Hematopoietic multipotent progenitor cell treated with erythropoietin and hydrocortisone succinate and interleukin-3 and kit ligand, for 4 days (in vitro differentiated cells): ENCODE measurements around the gene FOSL1.
A peak's percentile ranks its signal among the peaks of the same experiment; 100 is the strongest.
"Not testable (repeated sequence)": the region's sequence is repeated elsewhere in the genome, so short reads cannot be mapped to it uniquely, and the experiment has no call there.

ENCODE experiments used
- DNase-seq: peaks from one replicate; pipeline ENCODE4 v3.0.0-alpha.2; 2015

FOSL1 gene

DNA sequence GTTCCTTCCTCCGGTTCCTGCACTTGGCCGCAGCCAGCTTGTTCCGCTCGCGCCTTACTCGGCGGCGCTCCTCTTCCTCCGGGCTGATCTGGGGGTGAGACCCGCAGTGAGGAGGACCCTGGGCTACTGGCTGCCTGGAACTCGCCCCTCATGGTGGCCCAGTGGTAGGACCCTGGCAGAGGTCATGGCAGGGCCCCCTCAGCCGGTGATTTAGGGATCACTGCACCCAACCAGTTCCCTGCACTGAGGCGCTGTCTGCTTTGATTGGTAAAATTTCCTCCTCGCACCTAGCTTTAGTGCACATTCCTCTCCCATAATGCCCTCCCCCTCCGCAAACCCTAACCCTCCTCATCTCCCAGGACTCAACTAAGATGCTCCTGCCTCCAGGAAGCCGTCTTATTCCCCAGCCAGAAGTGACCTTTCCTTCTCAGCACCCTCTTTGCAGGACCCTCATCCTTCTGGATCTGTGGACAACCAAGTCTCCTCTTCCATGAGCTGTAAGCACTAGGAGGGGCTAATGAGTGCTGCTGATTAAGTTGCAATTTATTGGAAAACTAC is 6.1 kb downstream of the FOSL1 start:
- DNase-seq, result peak; percentile 69

DNA sequence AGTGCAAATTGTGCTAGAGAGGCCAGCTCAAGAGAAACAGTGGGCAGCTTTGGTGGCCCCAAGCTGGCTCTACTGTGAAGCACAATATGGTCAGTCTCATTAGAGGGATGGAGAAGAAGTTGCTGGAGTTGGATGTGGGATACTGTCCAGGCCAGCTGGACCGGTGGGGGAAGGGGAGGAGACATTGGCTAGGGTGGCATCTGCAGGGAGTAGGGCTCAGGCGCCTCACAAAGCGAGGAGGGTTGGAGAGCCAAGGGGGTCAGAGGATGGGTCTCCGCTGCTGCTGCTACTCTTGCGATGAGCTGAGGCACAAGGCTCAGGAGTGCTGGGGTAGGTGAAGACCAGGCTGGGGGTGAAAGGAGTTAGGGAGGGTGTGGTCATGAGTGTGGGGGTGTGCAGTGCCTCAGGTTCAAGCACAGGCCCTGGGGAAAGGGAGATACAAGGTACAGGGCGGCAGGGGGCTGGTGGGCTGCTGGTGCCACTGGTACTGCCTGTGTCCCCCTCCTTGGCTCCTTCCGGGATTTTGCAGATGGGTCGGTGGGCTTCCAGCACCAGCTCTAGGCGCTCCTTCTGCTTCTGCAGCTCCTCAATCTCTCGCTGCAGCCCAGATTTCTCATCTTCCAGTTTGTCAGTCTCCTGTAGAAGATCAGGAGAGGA is 7.4 kb downstream of the FOSL1 start:
- no peak for DNase-seq

DNA sequence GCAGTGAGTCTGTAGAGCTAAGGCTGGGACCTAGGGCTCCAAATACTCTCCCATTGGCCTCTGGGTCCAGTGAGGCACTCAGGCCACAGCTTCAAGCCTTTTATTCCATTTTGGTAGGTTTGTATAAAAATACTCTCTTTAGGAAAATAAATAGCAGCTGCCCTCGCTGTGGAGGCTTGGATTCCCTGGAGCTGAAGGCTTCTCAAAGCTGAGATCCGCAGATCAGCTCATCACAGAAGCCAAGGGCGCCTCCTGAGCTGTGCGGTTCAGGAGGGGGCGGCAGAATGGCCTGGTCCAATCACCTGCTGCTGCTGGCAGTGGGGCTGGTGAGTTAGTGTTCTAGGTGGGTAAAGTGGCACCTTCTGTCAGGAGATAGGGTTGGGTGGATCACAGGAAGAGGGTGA is 8.0 kb downstream of the FOSL1 start:
- not testable (repeated sequence) for DNase-seq

DNA sequence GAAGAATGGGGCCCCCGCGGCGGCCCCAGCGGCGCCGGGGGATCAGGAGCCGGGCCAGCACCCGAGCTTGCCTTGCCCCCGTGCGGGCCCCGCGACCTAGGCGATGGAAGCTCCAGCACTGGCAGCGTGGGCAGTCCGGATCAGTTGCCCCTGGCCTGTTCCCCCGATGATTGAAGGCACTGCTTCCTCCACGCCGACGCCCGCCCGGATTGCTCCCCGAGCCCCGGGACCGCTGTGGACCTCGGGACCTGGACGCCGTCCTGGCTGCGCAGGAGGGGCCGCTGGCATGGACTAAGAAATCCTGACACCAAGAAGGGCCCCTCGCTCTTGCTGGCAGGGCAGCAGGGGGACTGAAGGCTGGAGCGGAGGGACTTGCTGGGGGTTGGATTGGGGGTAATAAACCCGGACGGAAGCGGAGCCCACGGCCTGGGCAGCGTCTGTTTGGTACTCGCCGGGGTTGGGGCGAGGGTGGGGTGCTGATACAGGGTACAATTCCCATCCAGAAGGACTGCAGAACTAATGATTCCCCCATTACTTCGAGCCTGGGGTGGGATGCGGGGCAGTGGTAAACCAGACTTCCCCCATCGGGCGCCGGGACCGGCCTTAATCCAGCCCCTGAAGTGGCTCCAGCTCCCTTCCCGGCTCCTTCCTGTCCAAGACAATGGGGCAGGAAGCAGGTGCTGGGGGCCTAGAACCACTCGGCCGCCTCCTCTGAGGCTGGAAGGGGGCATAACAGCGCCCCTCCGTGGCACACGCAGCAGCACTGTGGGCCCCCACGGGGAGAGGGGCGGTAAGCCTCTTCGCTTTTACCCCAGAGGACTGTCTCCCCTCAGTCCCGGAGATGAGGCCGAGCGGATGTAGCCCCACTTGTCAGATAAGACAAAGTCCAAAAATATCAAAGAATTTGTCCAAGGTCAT is 8.7 kb downstream of the FOSL1 start:
- DNase-seq, result peak; percentile 77

DNA sequence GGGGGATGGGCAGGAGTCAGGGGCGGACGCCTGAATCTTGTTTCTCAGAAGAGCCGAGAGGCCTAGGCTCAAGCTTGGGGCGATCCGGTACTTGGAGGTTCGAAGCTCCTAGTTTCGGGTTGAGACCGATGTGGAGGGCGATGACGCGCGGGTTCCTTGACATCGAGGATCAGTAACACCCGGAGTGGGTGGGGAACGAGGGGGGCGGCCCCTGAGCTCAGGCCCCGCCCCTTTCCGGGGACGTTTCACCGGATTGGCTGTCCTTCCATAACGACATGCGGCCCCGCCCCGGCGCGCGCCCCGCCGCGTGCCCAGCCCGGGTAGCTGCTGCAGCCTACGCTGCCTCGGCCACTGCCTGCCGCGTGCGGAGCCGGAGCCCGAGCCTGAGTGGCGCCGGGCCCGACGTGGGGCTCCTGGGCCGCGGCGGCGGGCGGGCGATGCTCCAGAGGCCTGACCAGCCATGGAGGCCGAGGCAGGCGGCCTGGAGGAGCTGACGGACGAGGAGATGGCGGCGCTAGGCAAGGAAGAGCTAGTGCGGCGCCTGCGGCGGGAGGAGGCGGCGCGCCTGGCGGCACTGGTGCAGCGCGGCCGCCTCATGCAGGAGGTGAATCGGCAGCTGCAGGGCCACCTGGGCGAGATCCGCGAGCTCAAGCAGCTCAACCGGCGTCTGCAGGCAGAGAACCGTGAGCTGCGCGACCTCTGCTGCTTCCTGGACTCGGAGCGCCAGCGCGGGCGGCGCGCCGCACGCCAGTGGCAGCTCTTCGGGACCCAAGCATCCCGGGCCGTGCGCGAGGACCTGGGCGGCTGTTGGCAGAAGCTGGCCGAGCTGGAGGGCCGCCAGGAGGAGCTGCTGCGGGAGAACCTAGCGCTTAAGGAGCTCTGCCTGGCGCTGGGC is 9.6 kb downstream of the FOSL1 start, which contains the start of gene CCDC85B:
CCDC85B (plus strand) TSS at position 350 of the 895 bp plus-strand sequence; CDS start at position 461, 111 bp downstream.
- peak; percentile 98 for DNase-seq

GRCh38 chr11:65888163-65888814 is 11.9 kb downstream of the FOSL1 start, which contains the start of gene FIBP:
TSS of gene FIBP (minus strand) at chr11:65888471. CDS start at chr11:65888418, 53 bp downstream.
- peak; percentile 99 for DNase-seq

DNA sequence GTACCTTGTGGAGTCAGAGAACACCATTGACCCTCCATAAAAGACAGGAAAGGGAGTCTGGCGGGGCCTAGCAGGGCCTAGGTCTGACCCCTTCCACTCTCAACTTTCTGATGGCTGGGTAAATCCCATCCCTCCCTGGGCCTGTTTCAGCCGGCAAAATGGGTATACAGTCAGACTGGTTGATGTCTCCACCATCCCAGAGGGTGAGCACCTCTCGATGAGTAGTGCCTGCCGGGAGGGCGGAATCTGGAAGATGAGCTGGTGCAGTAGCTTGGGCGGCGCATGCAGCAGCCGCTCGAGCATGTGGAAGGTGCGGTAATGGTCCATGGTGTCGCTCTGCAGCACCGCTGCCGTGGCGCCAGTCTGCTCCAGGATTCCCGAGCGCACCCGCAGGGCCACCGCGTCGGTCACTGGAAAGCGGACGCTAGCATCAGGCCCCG is 12.4 kb downstream of the FOSL1 start:
- DNase-seq, result no peak

GRCh38 chr11:65886826-65887722 is 13.1 kb downstream of the FOSL1 start:
- no peak for DNase-seq

DNA sequence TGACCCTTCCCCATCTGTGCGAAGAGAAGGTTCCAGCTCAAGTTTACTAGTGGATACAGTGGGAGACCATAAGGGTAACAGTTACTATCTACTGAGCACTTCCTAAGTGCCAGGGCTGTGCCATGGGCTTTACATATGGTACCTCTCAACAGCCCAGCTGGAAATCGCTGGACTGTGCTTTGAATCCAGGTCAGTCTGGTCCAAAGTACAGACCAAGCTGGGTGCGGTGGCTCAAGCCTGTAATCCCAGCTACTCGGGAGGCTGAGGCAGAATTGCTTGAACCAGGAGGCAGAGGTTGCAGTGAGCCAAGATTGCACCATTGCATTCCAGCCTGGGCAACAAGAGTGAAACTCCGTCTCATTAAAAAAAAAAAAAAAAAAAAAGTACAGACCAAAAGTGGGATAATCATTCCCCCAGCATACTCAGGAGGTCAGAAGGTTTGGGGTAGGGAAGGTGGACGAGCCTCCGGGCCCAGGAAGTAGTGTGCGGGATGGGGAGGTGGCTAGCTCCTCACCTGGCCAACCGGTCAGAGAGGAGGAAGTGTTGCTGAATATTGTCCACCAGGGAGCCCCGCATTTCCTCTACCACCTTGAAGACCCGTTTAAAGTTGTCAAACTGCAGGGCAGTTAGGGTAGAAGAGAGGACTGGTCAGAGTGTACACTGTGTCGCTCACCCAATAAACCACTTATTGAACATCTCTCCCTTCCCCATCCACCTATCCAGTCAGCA is 14.2 kb downstream of the FOSL1 start:
- no peak for DNase-seq

DNA sequence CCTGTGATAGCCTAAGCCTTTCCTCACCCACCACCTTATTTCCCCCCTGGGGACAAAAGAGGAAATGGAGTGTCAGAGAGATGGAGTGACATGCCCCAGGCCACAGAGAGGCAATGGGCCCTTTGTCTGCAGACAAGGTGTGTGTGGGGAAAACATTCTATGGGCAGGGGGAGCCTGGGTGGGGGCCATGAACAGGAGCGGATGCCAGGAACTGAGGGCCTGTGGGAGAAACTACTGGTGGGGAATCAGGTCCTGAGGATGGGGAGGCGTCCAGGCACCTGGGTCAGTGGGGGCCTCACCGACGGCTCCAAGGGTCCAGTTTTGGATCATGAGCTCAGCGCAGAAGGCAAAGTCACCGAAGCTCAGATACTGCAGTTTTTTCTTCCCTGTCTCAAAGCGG is 15.0 kb downstream of the FOSL1 start:
- no peak for DNase-seq

- DNase-seq, result peak; percentile 91
Observed at GRCh38 chr11:65884716-65885092, 15.5 kb downstream of the FOSL1 start.

GRCh38 chr11:65883786-65884715 is 16.1 kb downstream of the FOSL1 start:
- DNase-seq, result no peak

DNA sequence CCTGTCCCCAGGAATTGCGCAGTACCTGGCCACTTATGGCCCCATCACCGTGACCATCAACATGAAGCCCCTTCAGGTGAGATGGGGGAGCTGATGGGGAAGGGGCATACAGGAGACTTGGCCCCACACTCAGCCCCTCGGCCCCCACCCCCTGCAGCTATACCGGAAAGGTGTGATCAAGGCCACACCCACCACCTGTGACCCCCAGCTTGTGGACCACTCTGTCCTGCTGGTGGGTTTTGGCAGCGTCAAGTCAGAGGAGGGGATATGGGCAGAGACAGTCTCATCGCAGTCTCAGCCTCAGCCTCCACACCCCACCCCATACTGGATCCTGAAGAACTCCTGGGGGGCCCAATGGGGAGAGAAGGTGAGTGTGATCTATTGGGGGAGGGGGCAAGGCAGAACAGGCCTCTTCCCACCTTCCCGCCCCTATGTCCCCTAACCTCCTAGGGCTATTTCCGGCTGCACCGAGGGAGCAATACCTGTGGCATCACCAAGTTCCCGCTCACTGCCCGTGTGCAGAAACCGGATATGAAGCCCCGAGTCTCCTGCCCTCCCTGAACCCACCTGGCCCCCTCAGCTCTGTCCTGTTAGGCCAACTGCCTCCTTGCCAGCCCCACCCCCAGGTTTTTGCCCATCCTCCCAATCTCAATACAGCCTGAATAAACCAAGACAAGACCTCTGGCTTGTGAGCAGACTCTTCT is 17.0 kb downstream of the FOSL1 start:
- DNase-seq, result no peak

- DNase-seq, result no peak
Observed at GRCh38 chr11:65882120-65883057, 17.8 kb downstream of the FOSL1 start.

GRCh38 chr11:65880844-65881421 is 19.3 kb downstream of the FOSL1 start:
- no peak for DNase-seq

GRCh38 chr11:65880027-65880426 is 20.2 kb downstream of the FOSL1 start:
- DNase-seq, result no peak

- DNase-seq, result peak; percentile 92
Observed at GRCh38 chr11:65879617-65880016, 20.6 kb downstream of the FOSL1 start, which contains the start of gene CTSW. TSS of gene CTSW (plus strand) at chr11:65879837. CDS start at chr11:65879855, 18 bp downstream.
